HG03558 (cell line): ENCODE measurements around the gene PRKAB2.
A peak's percentile ranks its signal among the peaks of the same experiment; 100 is the strongest.
"Not testable (repeated sequence)": the region's sequence is repeated elsewhere in the genome, so short reads cannot be mapped to it uniquely, and the experiment has no call there.

Experiments
- ATAC-seq: cut with Tn5 transposase; IDR thresholded peaks from one replicate; pipeline ENCODE4 v1.9.1; 2021; ENCODE audit warnings: moderate number of reproducible peaks; ENCODE audit not compliant: unreplicated experiment; ENCODE audit errors: extremely low read depth

Gene PRKAB2, protein sequence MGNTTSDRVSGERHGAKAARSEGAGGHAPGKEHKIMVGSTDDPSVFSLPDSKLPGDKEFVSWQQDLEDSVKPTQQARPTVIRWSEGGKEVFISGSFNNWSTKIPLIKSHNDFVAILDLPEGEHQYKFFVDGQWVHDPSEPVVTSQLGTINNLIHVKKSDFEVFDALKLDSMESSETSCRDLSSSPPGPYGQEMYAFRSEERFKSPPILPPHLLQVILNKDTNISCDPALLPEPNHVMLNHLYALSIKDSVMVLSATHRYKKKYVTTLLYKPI

DNA sequence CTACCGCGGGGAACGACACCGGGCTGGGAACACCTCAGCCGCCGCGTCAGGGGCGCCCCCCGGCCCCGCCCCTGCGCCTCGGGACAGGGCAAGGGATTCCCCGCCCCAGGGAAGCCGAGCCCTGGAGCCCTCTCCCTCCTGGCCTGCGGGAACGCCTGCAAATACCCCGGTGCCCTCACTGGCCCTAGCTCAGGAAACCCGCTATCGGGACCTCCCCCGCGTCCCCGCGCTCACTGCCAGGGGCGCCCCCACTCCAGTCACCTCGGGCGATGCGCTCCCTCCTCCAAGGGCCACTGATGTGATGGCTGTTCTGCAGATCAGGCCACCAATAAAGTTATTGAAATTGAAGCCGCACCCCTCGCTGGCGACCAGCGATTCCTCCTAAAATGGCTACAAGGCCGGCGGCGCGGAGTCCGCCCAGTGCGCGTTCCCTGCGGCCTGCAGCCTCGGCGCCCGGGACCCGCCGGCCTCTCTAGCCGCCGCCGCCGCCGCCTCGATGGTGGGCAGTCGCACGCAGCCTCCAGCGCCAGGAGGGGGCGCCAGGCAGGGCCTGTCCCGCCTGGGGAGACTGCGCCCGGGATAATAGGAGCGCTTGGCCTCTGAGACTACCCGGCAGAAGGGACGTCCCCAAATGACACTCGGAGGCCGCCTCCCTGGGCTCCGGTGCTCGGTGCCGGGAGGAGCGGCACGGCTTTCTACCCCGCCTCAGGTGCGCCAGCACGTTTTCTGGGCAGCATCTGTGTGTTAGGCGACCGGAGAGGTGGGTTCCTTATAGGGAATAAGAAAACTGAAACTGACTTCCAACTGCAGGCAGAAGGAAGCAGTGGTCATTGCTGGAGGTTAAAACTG lies at the start of gene PRKAB2:
TSS of gene PRKAB2 (minus strand) at position 303 of the 849 bp plus-strand sequence. CDS start 326 bp downstream, outside the sequence.
- ATAC-seq: peak; percentile 76

DNA sequence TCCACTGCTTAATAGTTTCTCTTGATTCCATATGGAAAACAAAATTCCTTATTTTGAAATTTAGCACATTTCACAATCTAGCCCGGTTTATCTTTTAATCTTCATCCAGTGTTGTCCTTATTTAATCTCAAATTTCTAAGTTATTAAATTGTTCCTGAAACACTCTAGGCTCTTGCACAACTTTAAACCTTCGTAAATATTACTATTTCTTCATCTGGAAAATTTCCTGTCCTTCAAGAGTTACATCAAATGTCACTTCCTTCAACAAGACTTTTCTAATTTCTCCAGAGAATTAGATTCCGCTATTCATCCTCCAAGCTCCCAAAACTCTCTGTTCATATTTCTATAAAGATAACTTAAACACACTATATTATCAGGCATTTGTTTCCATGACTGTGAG lies 46.3 kb upstream of the PRKAB2 start:
- no peak for ATAC-seq

DNA sequence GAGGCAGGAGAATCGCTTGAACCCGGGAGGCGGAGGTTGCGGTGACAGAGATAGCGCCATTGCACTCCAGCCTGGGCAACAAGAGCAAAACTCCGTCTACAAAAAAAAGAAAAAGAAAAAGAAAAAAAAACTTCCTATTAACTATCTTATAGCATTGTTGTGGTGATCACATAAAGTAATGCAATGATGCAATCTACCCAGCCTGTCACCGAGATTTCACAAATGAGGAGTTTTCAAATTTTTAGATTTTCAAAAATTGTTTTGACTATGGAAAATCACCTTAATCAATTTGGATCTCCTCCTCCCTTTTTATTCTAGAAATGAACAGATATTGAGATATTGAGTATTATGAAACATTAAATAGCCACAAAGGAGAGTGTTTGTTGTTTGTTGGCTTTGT lies 44.9 kb upstream of the PRKAB2 start:
- ATAC-seq: no peak

DNA sequence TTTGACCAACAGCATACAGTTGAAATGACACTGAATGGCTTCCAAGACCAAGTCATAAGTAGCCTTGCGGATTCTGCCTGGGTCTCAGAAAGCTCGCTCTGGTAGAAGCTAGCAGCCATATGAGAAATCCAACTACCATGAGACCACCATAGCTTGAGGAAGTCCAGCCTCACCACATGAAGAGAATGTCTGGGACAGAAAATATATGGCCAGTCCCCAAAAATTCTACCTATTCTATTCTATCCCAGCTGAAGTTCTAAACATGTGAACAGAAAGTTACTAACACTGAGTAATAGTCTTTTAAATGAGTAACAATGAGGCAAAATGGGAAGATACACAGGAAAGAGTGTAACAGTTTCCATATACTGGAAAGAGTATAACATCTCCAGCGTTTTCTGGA lies 43.9 kb upstream of the PRKAB2 start:
- no peak for ATAC-seq

DNA sequence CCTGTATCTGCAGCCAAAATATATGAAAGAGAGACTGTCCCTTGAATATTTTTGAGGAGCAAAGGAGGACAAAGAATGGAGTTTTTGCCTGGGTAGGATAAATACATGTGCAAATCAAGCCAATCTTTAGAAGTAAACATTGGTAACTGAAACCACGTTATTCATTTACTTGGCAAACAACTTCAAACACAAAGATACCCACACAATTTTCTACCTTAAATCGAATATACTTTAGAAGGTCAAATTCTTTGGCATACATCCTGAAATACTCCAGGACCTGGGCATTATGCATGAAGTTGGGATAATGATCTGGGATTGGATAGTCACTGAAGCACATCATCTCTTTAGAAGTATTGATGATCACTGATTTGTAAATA lies 43.3 kb upstream of the PRKAB2 start:
- ATAC-seq: no peak

DNA sequence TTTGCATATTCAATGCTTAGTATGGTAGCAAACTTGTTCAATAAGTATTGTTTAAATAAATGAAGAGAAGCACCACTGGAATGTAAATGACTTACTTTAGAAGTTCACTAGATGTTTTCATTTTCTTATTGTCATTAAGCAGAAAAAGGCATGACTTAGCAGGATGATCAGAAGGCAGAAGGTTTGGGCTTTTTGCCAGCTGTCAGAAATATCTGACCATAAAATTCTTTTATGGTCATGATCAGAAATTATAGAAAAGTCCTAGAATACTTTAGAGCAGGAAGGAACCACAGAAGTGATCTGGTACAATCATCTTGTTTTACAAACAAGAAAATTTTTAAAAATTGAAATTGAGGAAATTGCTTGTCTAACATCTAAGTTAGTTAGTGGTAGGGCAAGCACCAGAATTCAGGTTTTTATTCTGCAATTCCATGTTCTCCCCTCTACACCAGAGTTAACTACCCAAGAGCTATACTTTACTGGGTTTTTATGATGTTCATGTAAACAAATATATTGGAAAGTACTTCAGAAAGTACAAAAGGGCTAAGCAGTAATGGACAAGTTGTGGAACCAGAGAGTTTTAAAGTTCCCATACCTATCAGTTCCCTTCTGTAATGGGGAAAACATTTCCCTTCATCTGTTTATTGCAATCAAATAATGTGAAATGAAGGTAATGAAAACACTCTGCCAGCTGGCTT lies 42.7 kb upstream of the PRKAB2 start:
- ATAC-seq: no peak

DNA sequence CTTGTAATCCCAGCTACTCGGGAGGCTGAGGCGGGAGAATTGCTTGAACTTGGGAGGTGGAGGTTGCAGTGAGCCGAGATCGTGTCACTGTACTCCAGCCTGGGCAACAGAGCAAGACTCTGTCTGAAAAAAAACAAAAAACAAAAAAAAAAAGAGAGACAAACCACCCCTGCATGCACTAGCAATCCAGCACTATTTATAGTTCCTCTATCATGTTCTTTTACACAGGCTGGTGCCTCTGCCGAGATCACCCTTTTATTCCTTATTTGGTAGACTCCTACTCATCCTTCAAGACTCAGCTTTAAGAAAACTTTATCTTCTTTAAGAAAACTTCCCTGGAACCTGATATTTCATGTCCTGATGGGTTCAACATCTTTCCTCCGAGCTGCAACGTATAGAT lies 42.1 kb upstream of the PRKAB2 start:
- ATAC-seq: no peak

DNA sequence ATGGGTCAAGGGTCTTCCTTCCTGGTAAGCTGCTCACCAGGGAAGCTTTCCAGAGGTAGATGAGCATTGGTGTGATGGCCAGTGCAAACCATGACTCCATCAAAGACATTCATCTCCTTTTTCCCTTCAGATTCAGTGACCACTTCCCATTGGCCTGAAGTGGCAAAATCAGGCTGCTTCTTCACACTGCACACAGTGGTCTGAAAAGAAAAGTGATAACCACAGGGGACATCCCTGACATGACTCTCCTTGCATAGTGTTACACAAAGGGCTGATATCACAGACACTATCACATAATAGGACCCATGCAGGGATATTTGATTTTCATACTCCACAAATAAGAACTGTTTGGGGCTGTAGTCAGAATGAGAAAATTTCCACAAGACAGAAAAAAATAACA lies 41.0 kb upstream of the PRKAB2 start:
- ATAC-seq: no peak

DNA sequence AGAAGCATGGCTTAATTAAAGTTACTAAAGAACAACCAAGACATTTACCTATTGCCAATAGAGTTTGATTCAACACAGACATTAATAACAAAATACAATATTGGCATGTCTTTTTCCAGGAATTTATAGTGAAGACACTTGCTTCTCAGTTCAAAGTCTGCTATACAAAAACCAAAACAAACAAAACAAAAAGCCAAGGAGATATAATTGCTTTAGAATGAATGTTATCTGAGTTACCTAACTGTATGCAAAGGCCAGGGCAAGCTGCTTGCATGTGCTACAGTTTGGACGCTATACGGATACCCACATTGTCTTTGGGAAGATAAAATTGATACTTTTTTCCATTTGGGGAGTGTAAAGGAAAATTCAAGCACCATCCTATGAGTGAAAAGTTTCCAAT lies 39.3 kb upstream of the PRKAB2 start:
- ATAC-seq: no peak

DNA sequence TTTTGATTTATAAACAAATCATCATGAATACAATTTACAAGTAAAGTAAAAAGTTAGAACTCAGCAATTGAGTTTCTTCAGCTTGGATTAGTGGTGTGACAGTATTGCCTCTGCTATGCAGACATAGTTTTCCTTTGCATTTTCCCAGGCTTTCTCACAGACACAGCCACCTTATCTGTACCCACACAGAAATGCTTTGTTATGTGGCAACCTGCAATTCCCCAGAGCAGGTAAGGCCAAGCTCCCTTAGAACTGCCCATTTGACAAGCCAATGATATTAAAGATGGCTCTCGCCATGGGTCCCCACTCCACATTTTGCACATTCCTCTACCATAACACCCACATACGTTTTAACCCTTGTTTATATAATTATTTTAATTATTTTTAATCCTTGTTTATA lies 38.7 kb upstream of the PRKAB2 start:
- no peak for ATAC-seq

DNA sequence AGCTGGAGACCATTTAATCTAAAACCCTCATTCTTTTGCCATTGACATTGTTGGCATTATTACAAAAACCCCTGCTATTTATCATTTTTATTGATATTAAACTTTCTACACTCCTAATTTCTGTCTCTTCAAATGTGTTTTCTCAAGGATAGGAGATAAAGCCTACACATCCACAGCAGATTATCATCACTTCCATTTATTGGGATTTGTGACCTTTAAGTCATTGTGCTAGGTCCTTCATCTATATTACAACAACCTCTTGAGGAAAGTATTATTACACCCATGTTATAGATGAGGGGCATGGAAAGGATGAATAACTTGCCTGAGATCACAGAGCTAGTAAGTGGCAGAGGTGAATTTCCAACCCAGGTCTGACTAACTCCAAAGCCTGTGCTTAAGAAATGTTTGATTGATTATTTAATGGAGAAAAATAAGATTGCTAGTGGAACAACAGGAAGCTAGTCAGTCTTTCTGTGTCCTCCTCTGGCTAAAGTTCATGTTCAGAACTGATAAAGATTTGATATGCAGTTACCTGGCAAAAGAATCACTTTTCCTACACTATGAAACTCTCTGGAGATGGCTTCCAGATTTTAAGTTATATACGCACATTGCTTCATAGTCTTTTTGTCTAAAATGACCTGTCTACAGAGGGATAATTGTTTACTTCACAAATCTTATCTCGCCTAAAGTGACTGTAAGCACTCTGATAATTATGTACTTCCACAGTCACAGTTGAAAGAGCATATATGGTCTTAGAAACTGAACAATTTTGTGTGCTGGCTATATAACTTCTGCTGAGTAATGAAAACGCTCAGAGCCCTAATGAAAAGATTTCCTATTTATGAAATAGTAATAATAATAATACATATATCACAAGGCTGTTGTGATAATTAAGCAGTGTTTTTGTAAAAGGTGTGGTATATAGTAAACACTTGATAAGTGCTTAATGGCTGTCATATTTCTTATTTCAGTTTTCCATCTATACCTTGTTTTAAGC lies 37.9 kb upstream of the PRKAB2 start:
- no peak for ATAC-seq

DNA sequence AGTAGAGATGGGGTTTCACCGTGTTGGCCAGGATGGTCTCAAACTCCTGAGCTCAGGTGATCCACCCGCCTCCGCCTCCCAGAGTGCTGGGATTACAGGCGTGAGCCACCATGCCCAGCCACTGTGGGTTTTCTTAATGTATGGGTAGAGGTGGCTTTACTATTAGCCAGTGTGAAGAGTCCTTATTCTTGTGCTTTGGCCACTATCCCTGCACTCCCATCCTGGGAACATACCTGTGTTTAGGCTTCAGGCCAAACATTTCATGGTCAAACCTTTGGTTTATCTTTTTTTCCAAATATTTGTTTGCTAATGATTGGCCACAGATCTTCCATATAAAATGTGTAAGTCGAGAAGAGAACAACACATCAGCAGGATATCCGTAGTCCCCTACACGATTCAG lies 36.3 kb upstream of the PRKAB2 start:
- no peak for ATAC-seq

DNA sequence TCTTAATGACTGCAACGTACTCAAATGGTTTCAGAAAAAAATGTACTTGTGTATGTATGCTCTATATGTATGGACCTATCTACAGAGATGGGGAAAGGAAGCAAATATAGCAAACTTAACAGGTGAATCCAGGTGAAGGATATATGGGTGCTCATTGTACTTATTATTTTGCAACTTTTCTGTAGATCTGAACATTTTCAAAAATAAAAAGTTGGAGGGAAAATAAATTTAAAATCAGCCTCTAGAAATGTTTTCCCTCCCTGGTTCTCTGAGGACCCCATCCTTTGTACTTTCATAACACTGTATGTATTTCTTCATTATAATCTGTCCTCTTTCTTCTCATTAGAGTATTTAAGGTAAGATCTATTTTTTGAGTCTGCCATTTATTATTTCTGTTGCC lies 34.9 kb upstream of the PRKAB2 start:
- no peak for ATAC-seq

DNA sequence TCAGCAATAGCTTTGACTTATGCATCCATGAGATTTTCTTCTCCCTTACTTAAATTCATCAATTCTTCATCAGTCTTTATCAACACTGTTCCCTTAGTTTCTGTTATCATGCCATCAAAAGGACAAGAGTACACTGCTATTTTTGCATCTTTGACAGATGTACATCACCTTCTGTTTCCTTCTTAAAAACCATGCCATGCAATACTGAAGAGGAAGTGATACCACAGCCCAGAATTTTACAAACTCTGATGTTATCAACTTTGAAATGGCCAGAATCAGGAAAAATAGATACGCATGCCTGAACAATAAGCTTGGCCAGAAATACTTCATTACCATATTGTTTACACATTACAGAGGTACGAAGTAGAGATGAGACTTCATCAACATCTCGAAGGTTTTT lies 31.8 kb upstream of the PRKAB2 start:
- ATAC-seq: no peak

DNA sequence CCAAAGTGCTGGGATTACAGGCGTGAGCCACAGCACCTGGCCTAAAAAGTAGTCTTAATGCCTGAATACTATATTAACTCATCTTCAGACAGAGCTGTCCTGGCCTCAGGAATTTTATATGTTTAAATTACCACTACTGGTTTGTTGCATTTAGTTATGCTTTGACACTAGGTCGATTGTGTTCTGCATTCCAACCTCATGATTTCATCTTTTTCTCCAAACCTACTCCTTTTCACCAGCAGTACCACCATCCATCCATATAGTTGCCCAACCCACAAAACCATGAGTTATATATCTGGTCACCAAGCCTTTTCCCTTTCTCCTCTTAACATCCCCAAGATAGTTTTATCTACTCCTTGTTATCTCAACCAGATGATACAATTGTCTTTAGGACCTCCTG lies 30.3 kb upstream of the PRKAB2 start:
- ATAC-seq: no peak

DNA sequence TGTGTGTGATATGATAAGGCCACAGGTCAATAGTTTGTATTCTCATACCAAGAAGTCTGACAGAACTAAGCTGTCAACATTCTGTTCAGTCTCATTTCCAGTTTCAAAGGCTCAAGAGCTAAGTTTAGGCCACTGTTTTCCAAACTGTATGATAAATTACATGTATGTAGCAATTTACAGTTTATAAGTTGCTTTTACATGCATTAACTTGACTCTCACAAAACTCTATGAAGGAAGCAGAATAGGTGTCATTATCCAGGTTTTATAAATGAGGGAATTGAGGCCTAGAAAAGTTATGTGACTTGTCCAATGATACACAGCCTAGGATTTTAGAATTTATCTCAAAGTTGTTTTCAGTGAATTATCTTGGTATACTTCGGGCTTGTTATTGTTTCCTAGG lies 29.5 kb upstream of the PRKAB2 start:
- ATAC-seq: no peak

DNA sequence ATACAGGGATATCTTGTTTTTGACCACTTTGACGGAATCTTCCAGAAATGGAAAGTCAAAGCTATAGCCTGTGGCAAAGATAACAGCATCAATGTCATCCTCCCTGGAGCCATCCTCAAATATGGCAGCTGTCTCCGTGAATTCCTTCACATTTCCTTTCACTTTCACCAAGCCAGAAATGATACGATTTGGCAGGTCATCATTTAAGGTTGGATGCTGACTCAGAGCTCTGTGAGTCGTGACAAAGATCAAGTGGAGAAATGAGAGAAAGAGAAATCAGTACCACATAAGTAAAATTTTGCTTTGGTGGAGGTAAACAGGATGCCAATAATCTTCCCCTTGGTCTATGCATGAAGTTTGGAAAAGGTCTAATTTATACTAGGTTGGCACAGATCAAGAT lies 29.0 kb upstream of the PRKAB2 start:
- no peak for ATAC-seq

DNA sequence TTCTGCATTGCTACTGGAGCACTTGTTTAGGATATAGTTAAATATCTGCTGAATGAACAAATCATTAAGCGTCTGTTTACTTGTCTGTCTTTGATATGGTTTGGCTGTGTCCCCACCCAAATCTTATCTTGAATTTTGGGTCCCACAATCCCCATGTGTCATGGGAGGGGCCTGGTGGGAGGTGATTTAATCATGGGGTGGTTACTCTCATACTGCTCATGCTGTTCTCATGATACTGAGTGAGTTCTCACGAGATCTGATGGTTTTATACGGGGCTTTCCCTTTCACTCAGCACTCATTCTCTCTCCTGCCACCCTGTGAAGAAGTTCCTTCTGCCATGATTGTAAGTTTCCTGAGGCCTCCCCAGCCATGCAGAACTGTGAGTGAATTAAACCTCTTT lies 25.1 kb upstream of the PRKAB2 start:
- ATAC-seq: not testable (repeated sequence)

DNA sequence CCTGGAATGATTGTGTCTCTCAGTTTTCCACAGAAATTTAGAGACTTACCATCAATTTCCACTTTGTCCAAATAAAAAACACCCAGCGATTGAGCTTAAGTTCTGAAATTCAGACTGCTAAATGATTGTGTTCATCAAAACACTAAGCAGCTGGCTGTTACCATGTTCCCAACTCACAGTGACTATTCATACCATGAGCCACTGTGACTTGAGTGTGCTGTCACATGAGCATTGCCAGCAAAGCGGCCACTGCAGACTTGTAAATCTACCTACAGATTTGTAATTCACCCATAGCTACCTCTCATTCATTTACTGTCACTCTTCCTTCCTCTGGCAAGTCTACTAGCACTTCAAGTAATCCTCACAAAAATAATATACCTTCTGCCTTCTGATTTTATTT lies 17.2 kb upstream of the PRKAB2 start:
- ATAC-seq: no peak

DNA sequence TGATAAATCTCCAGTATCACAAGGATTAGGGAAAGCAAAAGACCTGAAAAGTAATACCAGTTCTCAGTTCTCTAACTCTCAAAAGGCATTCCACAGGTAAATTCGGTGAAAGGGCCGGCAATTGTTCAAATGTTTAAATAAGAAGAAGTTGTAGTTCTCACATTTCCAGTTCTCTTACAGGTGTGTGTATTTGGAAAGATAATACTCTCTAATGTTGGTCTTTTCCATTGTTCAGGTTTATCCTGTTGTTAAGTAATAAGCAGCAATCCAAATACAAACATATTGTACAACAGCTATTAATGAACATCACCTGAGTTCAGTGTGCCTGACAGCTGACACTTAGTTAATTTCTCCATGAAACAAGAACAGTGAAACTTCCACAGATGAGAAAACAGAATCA lies 13.2 kb upstream of the PRKAB2 start:
- ATAC-seq: no peak
